Measurements from ENCODE around the gene PTS.

GRCh38 chr11:112241486-112241885 is 15.3 kb downstream of the PTS start:
- TF ChIP-seq CTCF (IDR thresholded peaks at IDR 0.05) (no peak), EP300 (IDR thresholded peaks at IDR 0.05) (no peak), POLR2A (IDR thresholded peaks at IDR 0.05) (no peak)
